NCI-H748 (cell line): Measurements from ENCODE around the gene ELANE.

Source experiments
- DNase-seq: peaks from one replicate; lab custom pipeline; 2025; ENCODE audit not compliant: unreplicated experiment; lab: John Stamatoyannopoulos, UW

ELANE gene

DNA sequence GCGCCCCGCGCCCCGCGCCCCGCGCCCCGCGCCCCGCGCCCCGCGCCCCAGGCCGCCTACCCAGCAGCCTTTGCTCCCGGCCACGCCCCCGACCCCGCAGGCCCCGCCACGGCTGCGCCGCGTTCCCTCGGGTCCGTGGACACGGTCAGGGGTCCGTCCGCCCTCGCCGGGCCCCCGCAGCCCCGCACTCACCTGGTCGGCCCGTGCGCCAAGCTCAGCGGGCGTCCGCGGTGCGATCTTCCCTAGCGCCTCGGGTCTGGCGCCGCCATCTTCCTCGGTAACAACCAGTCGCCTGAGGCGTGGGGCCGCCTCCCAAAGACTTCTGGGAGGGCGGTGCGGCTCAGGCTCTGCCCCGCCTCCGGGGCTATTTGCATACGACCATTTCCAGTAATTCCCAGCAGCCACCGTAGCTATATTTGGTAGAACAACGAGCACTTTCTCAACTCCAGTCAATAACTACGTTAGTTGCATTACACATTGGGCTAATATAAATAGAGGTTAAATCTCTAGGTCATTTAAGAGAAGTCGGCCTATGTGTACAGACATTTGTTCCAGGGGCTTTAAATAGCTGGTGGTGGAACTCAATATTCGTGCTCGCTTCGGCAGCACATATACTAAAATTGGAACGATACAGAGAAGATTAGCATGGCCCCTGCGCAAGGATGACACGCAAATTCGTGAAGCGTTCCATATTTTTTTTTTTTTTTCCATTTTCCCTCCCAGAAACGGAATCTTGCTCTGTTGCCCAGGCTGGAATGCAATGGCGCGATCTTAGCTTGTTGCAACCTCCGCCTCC lies 41.0 kb downstream of the ELANE start, which contains the start of the genes MED16 and RNU6-9:
MED16 (minus strand) TSS at position 294 of the 796 bp plus-strand sequence. CDS start 2,056 bp downstream, outside the sequence.
RNU6-9 (plus strand) TSS at position 591 of the 796 bp plus-strand sequence.
- DNase-seq: peak; percentile 90

DNA sequence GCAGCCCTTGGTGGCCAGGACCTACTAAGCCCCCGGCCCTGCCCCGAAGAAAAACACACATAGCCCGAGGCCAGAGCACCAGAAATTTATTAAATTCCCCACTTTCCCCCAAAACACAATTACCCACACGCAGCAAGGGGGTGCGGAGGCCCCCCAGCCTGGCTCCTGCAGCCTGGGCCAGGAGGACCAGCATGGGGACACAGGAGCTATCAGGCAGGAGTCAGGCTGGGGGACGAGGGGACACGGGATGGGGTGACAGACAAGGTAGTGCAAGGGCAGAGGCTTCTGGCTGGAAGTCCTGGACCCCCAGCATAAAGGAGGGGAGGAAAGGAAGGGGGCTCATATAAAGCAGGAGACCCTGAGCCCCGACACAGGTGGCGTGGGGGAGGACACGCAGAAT lies 44.3 kb downstream of the ELANE start:
- DNase-seq: no peak

DNA sequence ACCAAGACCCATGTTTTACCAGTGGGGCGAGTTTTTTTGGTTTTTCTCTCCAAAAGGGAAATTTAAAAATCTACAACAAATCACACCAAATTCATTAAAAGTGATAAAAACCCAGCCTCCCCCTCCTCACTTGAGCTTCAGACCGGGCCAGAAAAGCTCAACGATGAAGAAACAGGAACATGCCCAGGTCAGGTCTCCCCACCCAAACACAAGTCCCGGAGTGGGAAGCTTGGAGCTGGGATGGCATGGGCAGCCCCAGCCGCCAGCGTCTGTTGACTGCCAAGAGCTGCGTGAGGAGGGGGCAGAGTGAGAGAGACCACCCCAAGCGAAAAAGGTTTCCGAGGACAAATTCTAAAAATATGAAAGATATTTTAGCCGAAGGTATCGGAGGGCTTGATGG lies 44.9 kb downstream of the ELANE start:
- DNase-seq: no peak

DNA sequence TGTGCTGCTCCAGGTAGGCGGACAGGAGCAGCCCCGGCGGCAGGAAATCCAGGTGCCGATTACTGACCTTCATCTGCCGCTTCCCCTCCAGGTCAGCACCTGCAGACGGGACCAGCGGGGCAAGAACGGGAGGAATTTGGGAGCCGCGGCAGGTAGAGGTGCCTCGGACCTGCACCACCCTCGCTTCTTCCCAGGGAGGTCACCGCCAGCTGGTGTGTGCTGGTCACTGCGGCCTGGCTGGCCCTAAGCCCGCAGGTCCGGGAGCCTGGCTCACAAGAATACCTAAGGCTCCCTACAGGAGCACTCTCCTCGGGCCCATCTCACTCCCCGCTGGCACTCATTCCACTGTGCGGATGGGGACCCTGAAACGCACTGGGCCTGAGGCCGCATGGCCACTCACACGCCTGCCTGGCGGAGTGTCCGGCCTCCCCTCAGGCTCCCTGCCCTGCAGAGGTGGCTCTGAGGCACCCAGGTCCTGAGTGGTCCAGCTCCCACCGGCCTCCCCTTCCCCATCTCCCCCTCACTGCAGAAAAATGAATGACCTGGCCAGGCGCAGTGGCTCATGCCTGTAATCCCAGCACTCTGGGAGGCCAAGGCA lies 45.4 kb downstream of the ELANE start:
- no peak for DNase-seq

DNA sequence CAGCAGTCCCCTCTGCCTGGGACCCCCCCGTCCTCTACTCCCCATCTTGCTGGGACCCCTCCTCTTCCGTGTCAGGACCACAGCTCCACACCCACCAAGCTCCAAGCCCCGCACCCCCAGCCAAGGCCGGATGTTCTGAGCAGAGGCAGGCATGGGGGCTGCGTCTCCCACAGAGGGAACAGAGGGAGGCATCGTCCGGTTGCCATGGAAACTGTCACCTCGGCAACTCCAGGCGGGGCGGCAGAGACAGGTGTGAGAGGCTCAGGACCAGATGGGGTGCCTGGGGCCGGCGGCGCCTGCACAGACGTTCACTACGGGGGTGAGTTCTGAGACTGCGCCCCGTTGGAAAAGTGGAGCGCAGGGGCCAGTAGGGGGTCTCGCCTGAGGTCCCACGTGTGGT lies 46.6 kb downstream of the ELANE start:
- DNase-seq: peak; percentile 88

DNA sequence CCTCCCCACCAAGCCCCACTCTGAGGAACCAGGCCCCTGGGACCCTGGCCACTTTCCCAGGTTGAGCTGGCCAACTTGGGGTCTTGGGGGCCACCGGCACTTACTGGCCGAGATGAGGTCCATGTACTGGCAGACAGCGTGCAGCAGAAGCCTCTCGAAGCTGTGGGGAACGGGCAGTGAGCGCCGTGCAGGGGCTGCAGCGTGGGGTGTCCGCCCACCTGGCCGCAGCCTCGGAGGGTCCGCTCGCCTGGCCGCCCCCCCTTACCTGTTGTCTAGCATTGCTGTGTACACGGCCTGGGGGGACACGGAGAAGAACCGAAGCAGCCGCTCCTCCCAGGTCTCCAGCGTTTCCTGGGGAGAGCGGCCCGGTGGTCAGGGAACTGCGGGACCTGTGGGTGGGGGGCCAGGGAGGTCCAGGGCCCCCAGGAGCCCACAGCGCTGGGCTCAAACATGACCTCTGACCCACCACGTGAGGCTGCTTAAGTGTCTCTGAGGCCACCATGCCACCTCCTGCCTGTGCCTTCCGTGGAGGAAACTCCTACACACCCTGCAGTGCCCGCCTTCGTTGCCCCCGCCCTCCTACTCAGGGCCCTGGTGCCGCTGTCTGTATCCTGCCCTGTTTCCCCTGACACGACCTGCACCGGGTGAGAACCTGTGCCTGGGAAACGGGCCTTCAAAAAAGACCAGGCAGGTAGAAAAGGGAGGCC lies 47.4 kb downstream of the ELANE start:
- DNase-seq: no peak

DNA sequence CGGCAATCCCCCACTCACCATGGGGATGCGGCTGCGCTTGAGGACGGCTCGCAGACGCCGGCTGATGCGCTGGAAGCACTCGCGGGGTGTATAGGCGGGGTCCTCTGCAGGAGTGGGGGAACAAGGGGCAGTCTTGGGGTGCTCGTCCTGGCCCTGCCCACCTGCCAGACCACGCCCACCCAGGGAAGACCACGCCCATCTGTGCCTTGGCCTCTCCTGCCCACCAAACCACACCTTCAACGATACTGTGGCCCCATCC lies 47.9 kb downstream of the ELANE start:
- no peak for DNase-seq

DNA sequence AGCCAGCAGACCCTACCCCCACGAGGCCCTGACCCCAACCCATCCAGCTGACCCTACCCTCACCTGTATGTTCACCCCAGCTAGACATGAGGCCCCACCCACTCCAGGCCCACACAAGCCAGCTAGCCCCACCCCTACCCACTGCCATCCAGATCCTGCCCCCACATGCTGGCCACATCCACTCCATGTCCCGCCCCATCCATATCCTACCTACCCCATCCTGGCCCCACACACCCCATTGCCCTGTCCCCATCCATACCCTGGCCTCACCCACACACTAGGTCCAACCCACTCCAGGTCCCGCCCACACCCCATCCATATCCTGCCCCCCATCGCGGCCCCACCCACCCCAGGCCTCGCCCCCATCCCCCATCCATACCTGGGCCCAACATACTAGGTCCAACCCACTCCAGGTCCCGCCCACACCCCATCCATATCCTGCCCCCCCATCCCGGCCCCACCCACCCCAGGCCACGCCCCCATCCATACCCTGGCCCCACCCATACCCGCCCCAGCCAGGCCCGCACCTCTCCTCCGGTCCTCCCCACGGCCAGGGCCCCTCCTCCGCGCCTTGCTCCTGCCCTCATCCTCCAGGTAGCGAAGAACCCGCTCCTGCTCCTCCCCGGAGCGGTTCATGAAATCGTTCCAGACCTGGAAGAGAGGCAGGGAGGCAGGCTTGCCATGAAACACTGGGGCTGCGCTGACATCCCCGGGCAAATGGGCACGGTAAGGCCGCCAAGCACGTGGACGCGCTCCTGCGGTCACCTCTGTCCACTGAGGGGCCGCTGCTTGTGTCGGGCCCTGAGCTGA lies 48.4 kb downstream of the ELANE start:
- DNase-seq: peak; percentile 39

DNA sequence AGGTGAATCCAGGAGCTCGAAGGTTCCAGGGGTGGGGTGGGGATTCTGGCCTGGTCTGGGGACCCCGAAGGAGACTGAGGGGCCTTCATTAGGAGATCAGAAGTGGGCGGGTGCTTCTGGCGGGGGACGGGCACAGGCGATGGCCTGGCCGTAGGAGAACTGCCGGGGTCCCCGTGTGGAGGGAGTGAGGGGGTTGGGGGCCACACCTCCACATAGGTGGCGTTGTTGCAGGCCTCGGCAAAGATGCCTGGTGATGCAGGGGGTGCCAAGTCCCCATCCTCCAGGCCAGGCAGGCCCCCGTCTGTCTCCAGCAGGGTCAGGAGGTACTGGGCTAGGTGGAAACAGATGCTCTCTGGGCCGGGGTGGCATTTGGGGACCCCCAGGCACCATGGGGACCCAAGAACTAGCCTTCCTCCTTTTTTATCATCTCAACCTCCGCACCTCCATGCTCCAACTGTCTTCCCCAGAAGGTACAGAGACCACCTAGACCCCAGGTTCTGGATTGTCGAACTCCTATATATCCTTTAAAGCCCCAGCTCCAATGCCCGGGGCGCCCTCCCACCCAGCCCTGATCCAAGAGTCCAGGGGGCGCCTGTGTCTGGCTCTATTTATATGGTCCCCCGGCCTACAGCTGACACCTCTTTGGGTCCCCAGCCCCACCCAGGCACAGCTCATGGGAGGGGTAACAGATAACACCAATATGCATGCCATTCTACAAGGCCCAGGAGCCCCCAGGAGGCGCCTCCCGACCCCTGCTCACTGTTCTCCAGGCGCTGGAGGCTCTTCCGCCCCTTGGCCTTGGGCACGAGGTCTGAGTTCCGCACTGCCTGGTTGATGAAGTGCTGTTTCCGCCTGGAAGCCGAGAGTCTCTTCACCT lies 49.4 kb downstream of the ELANE start:
- DNase-seq: no peak

DNA sequence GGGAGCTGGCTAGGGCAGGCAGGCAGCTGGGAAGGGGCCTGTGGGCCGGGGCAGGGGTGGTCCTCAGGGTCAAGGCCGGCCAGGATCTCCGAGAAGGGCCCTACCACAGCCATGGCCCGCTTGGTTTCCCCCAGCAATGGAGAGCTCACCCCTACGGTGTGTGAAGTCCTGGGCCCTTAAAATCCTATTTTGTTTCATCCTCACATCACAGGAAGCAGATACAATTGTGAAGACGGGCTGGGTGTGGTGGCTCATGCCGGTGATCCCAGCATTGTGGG lies 49.9 kb downstream of the ELANE start:
- no peak for DNase-seq

DNA sequence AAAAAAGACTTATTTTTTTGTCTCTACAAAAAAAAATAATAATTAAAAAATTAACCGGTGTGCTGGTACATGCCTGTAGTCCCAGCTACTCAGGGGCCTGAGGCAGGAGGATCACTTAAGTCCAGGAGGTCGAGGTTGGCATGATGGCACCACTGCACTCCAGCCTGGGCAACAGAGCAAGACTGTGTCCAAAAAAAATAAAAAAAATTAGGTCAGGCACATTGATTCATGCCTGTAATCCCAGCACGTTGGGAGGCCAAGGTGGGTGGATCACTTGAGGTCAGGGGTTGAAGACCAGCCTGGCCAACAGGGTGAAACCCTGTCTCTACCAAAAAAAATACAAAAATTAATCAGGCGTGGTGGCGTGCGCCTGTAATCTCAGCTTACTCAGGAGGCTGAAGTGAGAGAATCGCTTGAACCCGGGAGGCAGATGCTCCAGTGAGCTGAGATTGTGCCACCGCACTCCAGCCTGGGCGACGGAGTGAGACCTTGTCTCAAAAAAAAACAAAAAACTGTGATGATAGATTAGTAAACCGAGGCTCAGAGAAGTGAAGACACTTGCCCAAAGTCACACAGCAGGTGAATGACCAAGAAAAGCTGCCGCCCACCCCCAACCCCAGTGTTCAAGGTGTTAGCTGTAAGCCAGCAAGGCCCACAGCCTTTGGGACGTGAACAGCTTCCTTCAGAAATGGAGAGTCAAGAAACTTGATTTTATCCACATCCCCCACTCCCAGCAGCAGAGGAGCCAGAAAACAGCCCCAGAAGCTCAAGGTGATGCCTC lies 50.5 kb downstream of the ELANE start:
- DNase-seq: no peak

DNA sequence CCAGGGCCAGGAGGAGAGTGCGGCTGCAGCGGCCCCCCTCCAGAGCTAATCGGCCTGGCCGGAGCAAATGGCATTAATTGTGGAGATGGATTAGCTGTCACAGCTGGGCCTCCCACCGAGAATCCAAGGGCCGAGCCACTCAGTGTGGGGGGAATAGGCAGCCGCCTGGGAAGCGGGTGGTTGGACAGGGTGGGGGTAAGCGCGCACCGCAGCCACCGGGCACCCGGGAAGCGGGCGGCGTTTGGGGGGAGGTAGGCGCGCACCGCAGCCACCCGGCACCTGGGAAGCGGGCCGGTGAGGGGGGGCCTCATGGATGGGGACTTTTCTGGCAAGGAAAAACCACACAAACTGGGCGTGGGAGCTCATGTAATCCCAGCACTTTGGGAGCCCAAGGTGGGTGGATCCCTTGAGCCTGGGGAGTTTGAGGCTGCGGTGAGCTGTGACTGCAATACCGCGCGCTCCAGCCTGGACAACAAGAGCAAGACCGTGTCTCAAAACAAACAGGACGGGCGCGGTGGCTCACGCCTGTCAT lies 51.2 kb downstream of the ELANE start:
- peak; percentile 22 for DNase-seq

DNA sequence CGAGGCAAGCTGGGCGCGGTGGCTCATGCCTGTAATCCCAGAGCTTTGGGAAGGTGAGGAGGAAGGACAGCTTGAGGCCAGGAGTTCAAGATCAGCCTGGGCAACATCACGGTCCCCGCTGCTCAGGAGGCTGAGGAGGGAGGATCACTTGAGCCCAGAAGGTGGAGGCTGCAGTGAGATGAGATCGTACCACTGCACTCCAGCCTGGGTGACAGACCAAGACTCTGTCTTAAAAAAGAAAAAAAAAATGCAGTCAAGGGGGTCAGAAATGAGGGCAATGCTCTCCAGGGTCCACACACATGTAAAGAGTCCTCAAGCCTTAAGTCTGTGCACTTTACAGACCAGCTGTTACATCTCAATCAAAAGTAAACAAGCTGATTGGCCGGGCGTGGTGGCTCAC lies 52.4 kb downstream of the ELANE start:
- DNase-seq: no peak
